Neural progenitor cell (in vitro differentiated cells): ENCODE measurements around the gene SMNDC1.

Experiments
- EZH2 ChIP-seq: fragments of 200-600 bp; sonication (generic); IDR thresholded peaks from 2 replicates; pipeline ENCODE4 v1.6.1; 2017; ENCODE audit warnings: antibody characterized with exemption, mild to moderate bottlenecking, moderate library complexity
- TF ChIP-seq, protein P1 (sequence below): fragments of 200-600 bp; sonication (generic); IDR thresholded peaks from 2 replicates; pipeline ENCODE4 v1.5.1; 2017; ENCODE audit warnings: antibody characterized with exemption, mild to moderate bottlenecking

DNA sequence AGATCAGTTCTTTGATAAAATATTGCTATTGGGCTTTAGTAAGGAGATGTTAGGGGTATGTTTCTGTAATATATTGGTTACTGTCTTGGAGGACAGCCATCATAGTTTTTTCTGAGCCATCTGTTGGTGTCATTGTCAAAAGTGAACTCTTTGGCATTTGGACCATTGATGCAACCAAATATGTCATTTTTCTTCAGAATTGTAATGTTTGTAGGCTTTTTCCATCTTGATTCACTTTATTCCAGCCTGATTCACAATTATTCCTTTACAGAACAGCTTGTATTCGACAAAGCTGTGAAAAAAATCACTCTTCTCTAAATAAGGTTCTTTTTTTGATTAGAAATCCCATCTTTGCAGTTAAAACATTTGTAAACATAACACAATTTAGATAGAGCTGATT lies 37.4 kb downstream of the SMNDC1 start:
- TF ChIP-seq, protein P1, sequence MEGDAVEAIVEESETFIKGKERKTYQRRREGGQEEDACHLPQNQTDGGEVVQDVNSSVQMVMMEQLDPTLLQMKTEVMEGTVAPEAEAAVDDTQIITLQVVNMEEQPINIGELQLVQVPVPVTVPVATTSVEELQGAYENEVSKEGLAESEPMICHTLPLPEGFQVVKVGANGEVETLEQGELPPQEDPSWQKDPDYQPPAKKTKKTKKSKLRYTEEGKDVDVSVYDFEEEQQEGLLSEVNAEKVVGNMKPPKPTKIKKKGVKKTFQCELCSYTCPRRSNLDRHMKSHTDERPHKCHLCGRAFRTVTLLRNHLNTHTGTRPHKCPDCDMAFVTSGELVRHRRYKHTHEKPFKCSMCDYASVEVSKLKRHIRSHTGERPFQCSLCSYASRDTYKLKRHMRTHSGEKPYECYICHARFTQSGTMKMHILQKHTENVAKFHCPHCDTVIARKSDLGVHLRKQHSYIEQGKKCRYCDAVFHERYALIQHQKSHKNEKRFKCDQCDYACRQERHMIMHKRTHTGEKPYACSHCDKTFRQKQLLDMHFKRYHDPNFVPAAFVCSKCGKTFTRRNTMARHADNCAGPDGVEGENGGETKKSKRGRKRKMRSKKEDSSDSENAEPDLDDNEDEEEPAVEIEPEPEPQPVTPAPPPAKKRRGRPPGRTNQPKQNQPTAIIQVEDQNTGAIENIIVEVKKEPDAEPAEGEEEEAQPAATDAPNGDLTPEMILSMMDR, result no peak
- no peak for TF ChIP-seq EZH2
